ENCODE results near the gene PLXND1. TPM values are rescaled to one million over a fixed set of nuclear protein-coding genes. Genes with fewer than 3 reads are reported as not detected.

Gene PLXND1
- total RNA-seq, 1 donor from 2014 or later, result 27.3 TPM

DNA sequence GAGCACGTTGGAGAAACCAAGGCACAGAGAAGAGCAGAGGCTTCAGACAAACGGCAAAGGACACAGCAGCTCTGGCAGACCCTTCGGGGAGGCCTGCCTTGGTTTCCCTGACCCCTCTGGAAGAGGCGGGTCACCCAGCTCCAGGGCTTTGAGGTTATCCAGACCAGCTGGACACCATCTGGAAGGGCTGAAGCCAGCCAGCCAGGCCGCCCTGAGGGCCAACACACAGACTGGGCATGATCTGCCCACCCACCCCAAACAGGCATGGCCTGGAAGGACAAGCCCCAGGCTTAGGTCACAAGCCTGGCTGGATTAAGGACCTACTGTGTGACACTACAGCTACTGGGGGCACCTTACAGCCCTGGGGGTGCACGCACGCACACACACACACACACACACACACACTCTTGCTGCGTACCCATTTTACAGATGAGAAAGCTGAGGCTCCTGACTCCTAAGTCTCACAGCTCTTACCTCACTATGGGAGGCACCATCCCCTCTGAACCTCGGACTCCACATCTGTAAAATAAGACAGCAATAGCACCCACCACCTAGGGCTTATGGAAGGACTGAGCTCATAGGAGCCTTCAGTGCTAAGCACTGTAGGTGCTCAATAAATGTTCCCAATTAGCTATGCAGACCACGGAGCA is 10.8 kb downstream of the PLXND1 start:
- H3K4me3 ChIP-seq (ENCODE audit: low read depth, low read length), result no peak overlapping the region
- DNase-seq (ENCODE audit: low read depth), result no peak
- TF ChIP-seq, protein P1, sequence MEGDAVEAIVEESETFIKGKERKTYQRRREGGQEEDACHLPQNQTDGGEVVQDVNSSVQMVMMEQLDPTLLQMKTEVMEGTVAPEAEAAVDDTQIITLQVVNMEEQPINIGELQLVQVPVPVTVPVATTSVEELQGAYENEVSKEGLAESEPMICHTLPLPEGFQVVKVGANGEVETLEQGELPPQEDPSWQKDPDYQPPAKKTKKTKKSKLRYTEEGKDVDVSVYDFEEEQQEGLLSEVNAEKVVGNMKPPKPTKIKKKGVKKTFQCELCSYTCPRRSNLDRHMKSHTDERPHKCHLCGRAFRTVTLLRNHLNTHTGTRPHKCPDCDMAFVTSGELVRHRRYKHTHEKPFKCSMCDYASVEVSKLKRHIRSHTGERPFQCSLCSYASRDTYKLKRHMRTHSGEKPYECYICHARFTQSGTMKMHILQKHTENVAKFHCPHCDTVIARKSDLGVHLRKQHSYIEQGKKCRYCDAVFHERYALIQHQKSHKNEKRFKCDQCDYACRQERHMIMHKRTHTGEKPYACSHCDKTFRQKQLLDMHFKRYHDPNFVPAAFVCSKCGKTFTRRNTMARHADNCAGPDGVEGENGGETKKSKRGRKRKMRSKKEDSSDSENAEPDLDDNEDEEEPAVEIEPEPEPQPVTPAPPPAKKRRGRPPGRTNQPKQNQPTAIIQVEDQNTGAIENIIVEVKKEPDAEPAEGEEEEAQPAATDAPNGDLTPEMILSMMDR (conservative IDR thresholded peaks at IDR 0.05; ENCODE audit: low read depth, low read length), result no peak

DNA sequence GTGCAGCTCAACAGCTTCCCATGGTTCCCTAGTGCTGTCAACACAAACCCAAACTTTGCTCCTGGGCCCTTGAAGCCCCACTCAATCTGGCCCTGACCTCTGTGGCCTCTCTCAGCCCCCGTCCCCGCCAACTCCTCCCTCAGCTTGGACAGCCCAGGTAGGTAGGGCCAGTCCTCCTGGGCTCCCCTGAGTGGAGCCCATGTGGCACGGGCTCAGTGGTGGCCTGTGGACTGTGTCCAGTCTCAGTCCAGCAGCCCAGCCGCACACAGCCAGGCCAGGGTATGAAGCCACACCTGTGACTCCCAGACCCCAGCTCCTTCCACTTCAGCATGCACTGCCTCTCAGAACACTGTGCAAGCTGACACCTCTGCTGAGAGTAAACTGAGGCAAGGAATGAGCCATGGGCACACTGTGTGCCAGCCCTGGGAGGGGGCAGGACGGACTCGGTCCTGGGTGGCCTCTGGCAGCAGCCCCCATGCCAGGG is 11.5 kb downstream of the PLXND1 start:
- no peak for DNase-seq (ENCODE audit: low read depth)
- no peak overlapping the region for H3K4me3 ChIP-seq (ENCODE audit: low read depth, low read length)
- TF ChIP-seq, protein P1 (conservative IDR thresholded peaks at IDR 0.05; ENCODE audit: low read depth, low read length), result no peak

DNA sequence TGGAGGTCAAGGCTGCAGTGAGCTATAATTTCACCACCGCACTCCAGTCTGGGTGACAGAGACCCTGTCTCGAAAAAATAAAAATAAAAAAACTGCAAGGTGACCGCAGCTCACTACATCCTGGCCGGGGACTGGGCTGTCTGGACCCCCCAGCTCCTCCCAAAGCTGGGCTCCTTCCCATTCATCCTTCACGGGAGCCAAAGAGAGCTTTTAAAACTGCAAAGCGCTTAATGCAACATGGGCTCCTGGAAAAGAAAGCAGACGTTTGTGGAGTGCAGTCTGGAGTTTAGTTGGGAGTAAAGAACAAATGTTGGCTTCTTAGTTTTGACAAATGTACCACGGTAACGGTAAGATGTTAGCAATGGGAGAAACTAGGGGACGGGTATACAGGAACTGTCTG is 12.1 kb downstream of the PLXND1 start:
- TF ChIP-seq, protein P1 (conservative IDR thresholded peaks at IDR 0.05; ENCODE audit: low read depth, low read length), result no peak
- no peak overlapping the region for H3K4me3 ChIP-seq (ENCODE audit: low read depth, low read length)

DNA sequence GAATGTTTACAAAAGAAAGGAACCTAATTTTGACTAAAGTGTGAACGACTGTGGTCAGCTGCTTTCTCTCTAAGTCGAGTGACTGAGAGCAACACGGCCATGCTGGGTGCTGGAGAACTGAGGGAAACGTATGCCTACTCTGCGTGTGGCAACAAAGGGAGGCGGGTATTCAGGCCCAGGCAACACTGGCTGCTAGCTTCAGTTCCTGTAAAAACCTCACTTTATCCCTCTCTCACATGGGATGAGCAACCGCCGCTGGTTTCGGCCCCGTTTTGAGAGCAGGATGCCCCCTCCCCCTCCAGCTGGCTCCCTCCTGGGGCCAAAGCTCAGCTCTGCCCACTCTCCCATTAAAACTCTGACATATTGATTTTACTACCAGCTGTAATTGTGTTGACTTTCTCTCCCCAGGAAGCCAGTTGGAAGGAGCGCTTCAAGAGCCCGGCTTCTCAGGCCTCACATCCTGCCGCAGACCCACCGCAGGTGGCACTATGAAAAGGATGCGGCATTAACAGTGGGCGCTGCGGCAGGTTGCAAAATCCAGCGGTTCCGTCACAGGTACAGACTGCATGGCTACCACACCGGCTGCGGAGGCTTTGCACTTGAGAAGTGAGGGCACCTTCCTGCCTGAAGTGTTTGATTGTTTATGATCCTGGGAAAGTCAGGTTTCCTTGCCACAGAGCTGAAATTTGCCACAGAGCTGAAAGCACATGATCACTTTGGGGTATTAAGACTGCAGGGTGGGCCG is 12.7 kb downstream of the PLXND1 start:
- DNase-seq (ENCODE audit: low read depth), result no peak
- H3K4me3 ChIP-seq (ENCODE audit: low read depth, low read length), result no peak overlapping the region
- TF ChIP-seq, protein P1 (conservative IDR thresholded peaks at IDR 0.05; ENCODE audit: low read depth, low read length), result no peak

More for the DNA sequence above, 12.1 kb downstream of the PLXND1 start:
- no peak for DNase-seq (ENCODE audit: low read depth)

DNA sequence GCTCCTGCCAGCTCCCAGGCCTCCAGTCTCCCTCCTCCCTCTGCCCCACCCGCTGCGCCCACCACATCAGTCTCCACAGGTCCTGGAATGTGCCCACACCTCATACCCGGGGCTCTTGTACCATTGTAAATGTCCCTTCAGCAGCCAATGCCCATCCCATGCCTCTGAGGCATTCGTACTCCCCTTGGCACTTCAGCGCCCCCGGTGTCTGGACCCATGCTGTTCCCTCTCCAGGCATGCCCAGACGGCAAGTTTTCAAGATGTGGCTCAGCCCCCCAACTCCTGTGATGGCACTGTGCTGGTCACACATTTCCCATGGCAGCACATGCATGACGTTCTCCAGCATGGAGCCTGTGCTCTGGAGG is 13.3 kb downstream of the PLXND1 start:
- TF ChIP-seq, protein P1 (conservative IDR thresholded peaks at IDR 0.05; ENCODE audit: low read depth, low read length), result no peak
- DNase-seq (ENCODE audit: low read depth), result no peak
- H3K4me3 ChIP-seq (ENCODE audit: low read depth, low read length), result no peak overlapping the region

DNA sequence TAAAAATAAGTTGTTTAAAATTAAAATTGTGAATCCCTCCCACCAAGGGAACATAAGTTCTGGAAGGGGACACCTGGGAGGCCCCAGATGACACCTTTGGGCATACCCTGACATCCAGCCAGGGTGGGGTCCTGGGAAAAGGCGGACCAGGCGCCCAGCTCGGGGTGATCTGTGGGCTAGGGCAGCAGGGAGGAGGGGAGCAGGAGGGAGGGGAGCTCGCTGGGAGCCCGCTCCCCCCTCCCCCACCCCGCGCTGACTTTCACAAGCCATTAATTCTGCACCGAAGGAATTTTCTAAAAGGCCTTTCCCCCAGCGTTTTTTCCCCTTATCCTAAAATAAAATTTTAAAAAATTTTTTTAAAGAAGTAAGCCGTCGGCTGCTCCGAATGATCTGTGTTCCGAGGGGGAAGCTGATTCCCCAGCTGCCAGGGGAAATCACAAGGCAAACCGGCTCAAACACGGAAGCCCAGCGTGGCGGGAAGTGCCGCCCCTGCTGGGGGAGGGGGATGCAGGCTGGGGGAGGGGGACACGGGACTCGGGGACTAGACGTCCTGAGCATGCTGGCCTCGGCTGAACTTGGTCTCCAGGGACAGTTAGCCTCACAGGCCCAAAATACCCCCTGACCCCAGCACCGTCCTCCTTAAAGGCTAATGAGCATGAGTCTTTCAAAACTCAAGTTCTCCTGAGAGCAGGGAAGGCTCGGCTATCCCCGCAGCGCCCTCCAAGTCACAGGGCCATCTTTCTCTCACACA is 13.9 kb downstream of the PLXND1 start:
- peak overlapping the region; percentile 6 for H3K4me3 ChIP-seq (ENCODE audit: low read depth, low read length)
- TF ChIP-seq, protein P1 (conservative IDR thresholded peaks at IDR 0.05; ENCODE audit: low read depth, low read length), result no peak
- DNase-seq (ENCODE audit: low read depth), result no peak
